Lung (tissue), 12 donors: Measurements from ENCODE around the gene TRMT2A. TPM values are rescaled to one million over a fixed set of nuclear protein-coding genes. Genes with fewer than 3 reads are reported as not detected.

Source experiments
- ATAC-seq: fragments of 200-7000 bp; cut with Tn5 transposase; one replicate; pipeline ENCODE4 v1.9.1; 2020; ENCODE audit warnings: moderate number of reproducible peaks; ENCODE audit not compliant: insufficient read depth, low FRiP score
- DNase-seq, 3 donors: peaks; one replicate each; pipeline ENCODE4 v3.0.0-alpha.2; 2013 to 2017
- H3K27ac ChIP-seq, 2 donors: one replicate each; pipeline ENCODE4 v1.5.1; 2013; ENCODE audit warnings: mild to moderate bottlenecking in 2 of 2, moderate library complexity in 2 of 2, control low read depth in 1 of 2, inconsistent platforms in 1 of 2, low read depth in 1 of 2, low read length in 1 of 2
- H3K27me3 ChIP-seq, 3 donors: one replicate each; pipeline ENCODE4 v1.5.1; 2013; ENCODE audit warnings: low read length in 2 of 3; ENCODE audit not compliant: control insufficient read depth in 3 of 3, insufficient read depth in 3 of 3
- H3K36me3 ChIP-seq, 4 donors: one replicate each; pipeline ENCODE4 v1.5.1; 2013; ENCODE audit warnings: low read length in 4 of 4, mild to moderate bottlenecking in 1 of 4, moderate library complexity in 1 of 4; ENCODE audit not compliant: control insufficient read depth in 4 of 4, insufficient read depth in 4 of 4
- H3K4me1 ChIP-seq, 5 donors: one replicate each; pipeline ENCODE4 v1.5.1; 2013; ENCODE audit warnings: low read length in 5 of 5, mild to moderate bottlenecking in 2 of 5, moderate library complexity in 1 of 5; ENCODE audit not compliant: control insufficient read depth in 5 of 5, insufficient read depth in 5 of 5
- H3K4me3 ChIP-seq: one replicate; pipeline ENCODE4 v1.5.1; 2013; ENCODE audit warnings: mild to moderate bottlenecking, control low read depth, moderate library complexity
- H3K9ac ChIP-seq, 2 donors: one replicate each; pipeline ENCODE4 v1.5.1; 2013; ENCODE audit warnings: low read length in 2 of 2, control low read depth in 1 of 2; ENCODE audit not compliant: insufficient read depth in 1 of 2
- H3K9me3 ChIP-seq, 4 donors: one replicate each; pipeline ENCODE4 v1.5.1; 2013; ENCODE audit warnings: low read length in 3 of 4, mild to moderate bottlenecking in 1 of 4, moderate library complexity in 1 of 4; ENCODE audit not compliant: control insufficient read depth in 4 of 4, insufficient read depth in 3 of 4
- CTCF ChIP-seq: IDR thresholded peaks from 2 replicates; pipeline ENCODE4 v1.5.1; 2012; ENCODE audit warnings: mild to moderate bottlenecking; ENCODE audit errors: control extremely low read depth, extremely low read depth
- WGBS, 2 donors: extraction: QIAGEN DNeasy Blood & Tissue Kit; methylation state at CpG; one replicate each; pipeline ENCODE4 v1.1.7; 2013; 5-methylcytosine and 5-hydroxymethylcytosine counted together
- polyA plus RNA-seq, 2 donors: library from polyadenylated mRNA; stranded (reverse); fragments of 200-250 nt; gene quantifications; one replicate each; pipeline ENCODE4 v1.2.1, GENCODE V29; 2013
- total RNA-seq, 2 donors: library from RNA; depleted of rRNA in 1 of 2; stranded (reverse); fragments of >200 nt in 1 of 2; gene quantifications; one replicate each; pipeline ENCODE4 v1.2.1, GENCODE V29; 2014 to 2021
- donor health status: control.
- donor health status: control.
- donor health status: Bipolar disorder and iron deficiency.
- donor health status: healthy.
- donor health status: DM: yes; HTN: yes; CAD: no.

TRMT2A gene
- total and polyA plus RNA-seq, 4 donors, result 37.5 to 71.1 (median 55.4) TPM

GRCh38 chr22:20118300-20119020 is 1.4 kb upstream of the TRMT2A start:
- Histone ChIP-seq H3K9me3 (no peaks in the 10 kb centered on the region), H3K36me3 (peaks cover 2 to 33% (median 18%) of the 10 kb centered on the region in 4 donors), H3K4me3 (peak overlapping the region; percentile 81), H3K27ac (no peak overlapping the region), H3K27me3 (no peaks in the 10 kb centered on the region), H3K4me1 (peaks cover 3 to 24% (median 5%) of the 10 kb centered on the region in 5 donors), H3K9ac (peak overlapping the region; percentile 63 to 68)
- ATAC-seq (no peak), DNase-seq (no peak)
- TF ChIP-seq CTCF, result no peak
- 25 to 27% methylated on average over 8 of the region's 8 CpGs for WGBS, 2 donors

GRCh38 chr22:20117633-20118299 is 740 bp upstream of the TRMT2A start:
- TF ChIP-seq CTCF, result no peak
- peak overlapping the region; percentile 42 to 52 for H3K27ac ChIP-seq
- H3K36me3 ChIP-seq, result peaks cover 2 to 38% (median 18%) of the 10 kb centered on the region in 4 donors

GRCh38 chr22:20116376-20116950 is 563 bp downstream of the TRMT2A start:
- H3K9ac ChIP-seq, result peak overlapping the region; percentile 65 to 67
- H3K4me3 ChIP-seq, result peak overlapping the region; percentile 87
- no peaks in the 10 kb centered on the region for H3K9me3 ChIP-seq
- TF ChIP-seq CTCF, result no peak
- H3K4me1 ChIP-seq, result peaks cover 3 to 24% (median 5%) of the 10 kb centered on the region in 5 donors
- no peak for ATAC-seq
- H3K36me3 ChIP-seq, result peaks cover 2 to 41% (median 16%) of the 10 kb centered on the region in 4 donors
- H3K27ac ChIP-seq, result peak overlapping the region; percentile 18 to 85
- whole genome bisulfite sequencing, 2 donors, result 10 to 11% methylated on average over 25 to 27 of the region's 27 CpGs
- no peaks in the 10 kb centered on the region for H3K27me3 ChIP-seq
- DNase-seq, result no peak

More at GRCh38 chr22:20117633-20118299, 740 bp upstream of the TRMT2A start:
- H3K9ac ChIP-seq, result peak overlapping the region; percentile 63 to 68
- H3K4me1 ChIP-seq, result peaks cover 3 to 24% (median 5%) of the 10 kb centered on the region in 5 donors
- WGBS, 2 donors, result 0 to 1% methylated on average over 26 to 66 of the region's 66 CpGs
- ATAC-seq, result no peak
- H3K27me3 ChIP-seq, result no peaks in the 10 kb centered on the region
- H3K4me3 ChIP-seq, result peak overlapping the region; percentile 81
- no peaks in the 10 kb centered on the region for H3K9me3 ChIP-seq
- peak in 1 of 3 donors; percentile 13 for DNase-seq
